DMS 273 (cell line): ENCODE measurements around the gene NCKAP5.

ENCODE experiments used
- DNase-seq: peaks from one replicate; lab custom pipeline; 2025; ENCODE audit not compliant: unreplicated experiment; lab: John Stamatoyannopoulos, UW

The NCKAP5 gene

DNA sequence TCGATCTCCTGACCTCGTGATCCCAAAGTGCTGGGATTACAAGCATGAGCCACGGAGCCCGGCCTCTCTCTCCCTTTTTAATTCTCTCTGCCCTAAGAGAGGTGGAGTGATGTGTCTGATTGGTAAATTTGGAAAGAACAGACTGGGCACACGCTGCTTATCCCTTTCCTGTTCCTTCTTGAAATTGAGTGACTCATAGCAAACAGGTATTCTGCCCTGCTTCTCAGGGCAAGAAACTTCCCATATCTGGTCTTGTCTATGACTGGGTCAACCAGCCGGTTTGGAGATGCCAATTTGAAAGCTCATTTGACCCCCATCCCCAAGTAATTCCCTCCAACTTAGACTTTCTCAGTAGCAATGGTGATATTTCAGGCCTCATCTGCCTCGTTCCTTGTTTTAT lies 913.3 kb downstream of the NCKAP5 start:
- no peak for DNase-seq

DNA sequence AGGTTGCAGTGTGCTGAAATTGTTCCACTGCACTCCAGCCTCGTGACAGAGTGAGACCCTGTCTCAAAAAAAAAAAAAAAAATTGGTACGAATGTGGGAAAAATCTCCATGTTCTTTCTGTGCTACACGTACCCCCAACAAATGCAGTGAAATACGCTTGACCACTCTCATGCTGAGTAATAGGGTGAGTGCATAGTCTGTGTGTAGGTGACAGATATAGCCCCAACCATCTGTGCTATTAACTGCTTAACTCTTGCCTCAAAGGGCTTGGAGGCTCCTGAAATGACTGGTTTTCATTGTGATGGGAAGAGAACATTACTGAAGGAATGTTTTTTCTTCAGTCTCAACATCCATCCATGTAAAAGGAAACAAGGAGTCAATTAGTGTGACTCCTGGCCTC lies 913.9 kb downstream of the NCKAP5 start:
- no peak for DNase-seq

DNA sequence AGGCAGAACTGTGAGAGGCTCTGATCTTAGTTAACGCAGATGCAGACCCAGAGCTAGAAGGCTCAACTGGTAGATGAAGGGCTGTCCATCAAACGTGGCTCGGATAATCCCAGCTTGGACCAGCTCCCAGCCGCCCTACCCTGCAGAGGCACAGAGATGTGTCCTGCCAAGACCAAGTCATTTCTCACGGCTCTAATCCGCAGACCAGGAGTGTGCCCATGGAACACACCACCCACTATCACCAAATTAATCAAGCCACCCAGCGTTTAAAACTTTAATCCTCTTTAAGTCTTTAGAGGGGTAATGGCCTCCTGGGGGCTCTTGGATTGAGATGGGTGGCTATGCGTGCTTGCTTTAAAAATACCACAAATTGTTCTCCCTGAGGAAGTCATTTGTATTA lies 915.8 kb downstream of the NCKAP5 start:
- DNase-seq, result no peak

DNA sequence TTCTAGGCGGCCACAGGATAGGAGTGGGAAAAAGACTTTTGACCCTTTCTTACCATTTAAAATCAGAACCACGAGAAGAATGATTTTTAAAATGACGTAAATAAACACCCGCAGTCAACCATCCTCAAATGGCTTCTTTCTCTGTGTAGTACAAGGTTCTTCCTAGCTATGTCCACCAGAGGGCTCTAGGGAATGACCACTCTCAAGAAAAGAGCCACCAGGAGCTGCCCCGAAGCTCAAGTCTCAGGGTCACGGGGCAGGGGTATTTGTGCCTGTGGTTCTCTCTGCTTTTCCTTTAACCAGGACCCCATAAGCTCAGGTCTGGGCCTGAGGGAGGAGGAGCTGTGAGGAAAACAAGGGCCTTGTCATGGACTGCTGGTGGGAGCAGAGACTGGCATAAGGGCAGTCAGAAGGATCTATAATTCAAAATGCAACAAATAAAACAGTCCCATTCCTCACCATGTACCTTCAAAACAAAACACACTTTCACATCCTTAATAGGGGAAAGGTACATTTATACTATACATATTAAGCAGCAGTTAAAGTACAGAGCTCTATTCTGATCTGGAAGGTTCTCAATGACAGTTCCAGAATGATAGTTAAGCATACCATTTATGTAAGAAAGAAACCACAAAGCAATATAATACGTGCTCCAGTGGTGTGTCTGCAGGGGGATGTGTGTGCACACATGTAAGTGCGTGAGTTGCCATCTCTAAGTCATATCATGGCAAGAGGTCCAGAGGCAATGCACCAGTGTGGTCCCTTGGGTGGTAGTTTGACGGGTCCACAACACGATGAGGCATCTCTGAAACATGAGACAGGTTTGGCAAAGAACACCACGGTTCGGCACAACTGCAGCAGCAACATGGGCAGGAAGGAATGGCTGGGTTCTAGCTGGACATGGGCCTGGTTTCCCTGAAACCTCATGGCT lies 916.9 kb downstream of the NCKAP5 start:
- DNase-seq, result peak; percentile 69

DNA sequence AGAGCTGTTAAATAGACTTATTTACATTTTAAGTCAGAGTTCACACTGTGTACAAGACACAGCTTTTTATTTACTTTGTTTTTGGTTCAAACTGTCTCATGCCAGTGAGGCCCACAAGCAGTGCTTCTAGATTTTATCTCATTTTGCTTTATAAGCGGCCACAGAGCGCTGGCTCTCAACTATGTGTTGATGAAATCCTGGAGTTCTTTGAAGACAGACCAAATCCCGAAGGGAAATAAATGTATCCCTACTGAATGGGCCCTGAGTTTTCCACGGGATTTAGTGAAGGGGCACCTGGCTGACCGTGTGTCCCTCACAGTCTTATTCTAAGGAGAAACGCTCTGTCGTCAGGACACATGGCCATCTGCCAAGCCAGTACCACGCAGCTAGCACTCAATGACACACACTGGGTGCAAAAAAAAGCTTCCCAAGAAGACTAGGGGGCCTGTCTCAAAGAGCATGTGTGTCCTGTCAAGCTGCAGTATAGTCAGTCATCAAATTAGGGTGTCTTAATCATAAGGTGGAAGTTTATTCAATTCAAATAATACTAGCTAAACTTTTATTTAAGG lies 921.6 kb downstream of the NCKAP5 start:
- DNase-seq, result no peak

GRCh38 chr2:132645722-132646539 lies 922.3 kb downstream of the NCKAP5 start:
- DNase-seq, result no peak

GRCh38 chr2:132645176-132645575 lies 923.1 kb downstream of the NCKAP5 start:
- no peak for DNase-seq

DNA sequence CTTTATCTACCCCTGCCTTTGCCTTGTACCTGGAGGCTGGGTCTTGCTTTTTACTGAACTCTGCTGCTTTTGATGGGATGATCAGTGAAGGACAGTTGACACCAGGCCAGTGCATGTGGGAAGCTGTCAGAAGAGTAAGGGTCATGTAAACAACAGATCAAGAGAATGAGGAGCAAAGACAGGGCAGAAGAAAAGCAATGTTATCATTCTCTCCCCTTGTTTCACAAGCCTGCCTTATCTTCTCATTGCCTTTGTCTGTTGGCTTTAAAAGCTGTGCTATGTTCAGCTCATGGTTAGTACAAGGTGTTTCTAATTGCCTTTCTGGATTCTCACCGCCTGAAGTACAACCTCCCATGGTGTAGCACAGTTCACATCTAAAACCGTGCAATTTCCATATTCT lies 925.8 kb downstream of the NCKAP5 start:
- no peak for DNase-seq

GRCh38 chr2:132641819-132642218 lies 926.4 kb downstream of the NCKAP5 start:
- no peak for DNase-seq

- no peak for DNase-seq
Observed at GRCh38 chr2:132640116-132640515, 928.1 kb downstream of the NCKAP5 start.

GRCh38 chr2:132638313-132639040 lies 929.8 kb downstream of the NCKAP5 start:
- peak; percentile 17 for DNase-seq

DNA sequence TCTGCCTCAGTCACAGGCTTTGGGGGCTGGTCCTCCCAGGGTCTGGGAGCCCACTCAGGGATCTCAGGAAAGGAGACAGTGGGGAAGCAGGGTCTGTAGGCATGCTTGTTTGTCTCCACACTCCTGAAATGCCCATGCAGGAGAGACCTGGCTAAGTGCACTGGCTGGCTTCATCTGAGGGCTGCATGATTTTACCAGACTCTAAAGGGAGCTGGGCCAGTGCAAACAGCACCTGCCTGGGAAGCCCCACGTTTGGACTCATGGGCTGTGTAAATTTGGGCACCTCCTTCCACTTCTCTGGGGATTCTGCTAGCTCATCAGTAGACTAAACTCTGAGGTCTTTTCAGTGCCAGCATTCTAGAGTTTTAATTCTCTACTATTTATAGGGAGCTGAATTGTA lies 931.9 kb downstream of the NCKAP5 start:
- no peak for DNase-seq

DNA sequence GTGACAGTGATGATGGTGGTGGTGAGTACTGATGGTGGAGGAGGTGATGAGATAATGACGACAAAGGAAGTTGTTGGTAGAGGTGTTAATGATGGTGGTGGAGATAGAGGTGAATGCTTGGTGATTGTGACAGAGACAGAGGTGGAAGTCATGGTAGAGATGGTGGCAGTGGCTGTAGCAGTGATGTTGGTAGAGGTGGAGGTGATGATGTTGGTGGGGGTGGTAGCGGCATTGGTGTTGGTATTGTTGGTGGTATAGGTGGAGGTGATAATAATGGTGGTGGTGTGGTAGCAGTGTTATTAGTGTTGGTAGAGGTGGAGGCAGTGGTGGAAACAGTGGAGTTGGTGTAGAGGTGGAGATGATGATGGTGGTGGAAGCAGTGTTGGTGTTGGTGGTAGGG lies 934.6 kb downstream of the NCKAP5 start:
- DNase-seq, result no peak

DNA sequence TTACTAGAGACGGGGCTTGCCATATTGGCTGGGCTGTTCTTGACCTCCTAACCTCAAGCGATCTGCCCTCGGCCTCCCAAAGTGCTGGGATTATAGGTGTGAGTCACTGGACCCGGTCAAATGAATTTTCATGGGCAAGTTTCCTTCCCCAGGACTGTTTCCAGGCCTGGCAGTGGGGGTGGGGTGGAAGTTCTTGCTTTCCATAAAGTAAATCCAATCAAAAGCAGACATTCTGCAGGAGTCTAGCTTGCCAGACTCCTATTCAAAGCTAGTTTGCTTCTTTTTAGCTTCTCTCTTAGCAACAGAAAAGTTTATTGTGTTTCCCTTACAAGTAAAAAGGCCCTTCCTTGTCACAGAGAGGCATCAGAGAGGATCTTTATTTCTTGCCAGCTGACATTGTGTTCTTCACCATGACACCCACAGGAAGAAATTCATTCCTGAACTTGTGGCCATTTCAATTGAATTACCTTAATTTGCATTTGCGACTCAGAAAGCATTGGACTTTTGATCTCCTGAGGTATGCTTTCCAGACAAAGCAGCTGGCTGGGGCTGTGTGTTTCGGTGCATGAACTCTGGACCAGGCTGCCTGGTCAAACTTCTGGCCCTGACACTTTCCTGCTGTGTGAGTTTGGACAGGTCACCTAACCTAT lies 936.1 kb downstream of the NCKAP5 start:
- DNase-seq, result no peak

GRCh38 chr2:132627536-132627935 lies 940.7 kb downstream of the NCKAP5 start:
- no peak for DNase-seq

- no peak for DNase-seq
Observed at GRCh38 chr2:132623096-132623839, 945.0 kb downstream of the NCKAP5 start.
